Testis (tissue), 2 donors: ENCODE measurements around the gene XPNPEP1.

Experiments
- CTCF ChIP-seq, 3 experiments: fragments of 450-650 bp in 2 of 3; fragments of 200-600 bp in 1 of 3; sonication (generic) in 1 of 3; IDR thresholded peaks; one replicate each; pipeline ENCODE4 v1.5.1; 2016 to 2019; ENCODE audit warnings: antibody characterized with exemption in 3 of 3, mild to moderate bottlenecking in 2 of 3, moderate library complexity in 1 of 3
- POLR2A ChIP-seq: fragments of 450-650 bp; IDR thresholded peaks from one replicate; pipeline ENCODE4 v1.6.1; 2017; ENCODE audit warnings: antibody characterized with exemption, mild to moderate bottlenecking, moderate library complexity

GRCh38 chr10:109958059-109958458 lies 34.7 kb upstream of the XPNPEP1 start:
- TF ChIP-seq CTCF (IDR thresholded peaks at IDR 0.05) (no peak), POLR2A (no peak)
